ENCODE measurements around the gene SLC9A8.

- TF ChIP-seq RCOR1 (IDR thresholded peaks at IDR 0.05; ENCODE audit: low read depth, low read length) = no peak
- no peak for TF ChIP-seq CTCF (IDR thresholded peaks at IDR 0.05)
- TF ChIP-seq POLR2AphosphoS2 (conservative IDR thresholded peaks at IDR 0.05; ENCODE audit: low read length) = no peak
- no peak for TF ChIP-seq EHMT2 (IDR thresholded peaks at IDR 0.05; ENCODE audit: low read depth)
- TF ChIP-seq RFX5 (IDR thresholded peaks at IDR 0.05) = no peak
- TF ChIP-seq ZSCAN20 (CRISPR knock-in tag; IDR thresholded peaks at IDR 0.05) = no peak
- TF ChIP-seq RAD21 (conservative IDR thresholded peaks at IDR 0.05 in 1 of 2, IDR thresholded peaks at IDR 0.05 in 1 of 2) = no peak
- TF ChIP-seq NR3C1 (IDR thresholded peaks at IDR 0.05) = no peak
- TF ChIP-seq POLR2A (IDR thresholded peaks at IDR 0.05; ENCODE audit: low read length) = no peak
- TF ChIP-seq HEYL (CRISPR knock-in tag; IDR thresholded peaks at IDR 0.05) = no peak
These were observed 12.9 kb upstream of the SLC9A8 start for GRCh38 chr20:49799698-49800097.
